ENCODE measurements around the gene GAB2. TPM values are rescaled to one million over a fixed set of nuclear protein-coding genes. Genes with fewer than 3 reads are reported as not detected.

The GAB2 gene
- total RNA-seq, 1 donor from 2014 or later = 65.8 TPM

DNA sequence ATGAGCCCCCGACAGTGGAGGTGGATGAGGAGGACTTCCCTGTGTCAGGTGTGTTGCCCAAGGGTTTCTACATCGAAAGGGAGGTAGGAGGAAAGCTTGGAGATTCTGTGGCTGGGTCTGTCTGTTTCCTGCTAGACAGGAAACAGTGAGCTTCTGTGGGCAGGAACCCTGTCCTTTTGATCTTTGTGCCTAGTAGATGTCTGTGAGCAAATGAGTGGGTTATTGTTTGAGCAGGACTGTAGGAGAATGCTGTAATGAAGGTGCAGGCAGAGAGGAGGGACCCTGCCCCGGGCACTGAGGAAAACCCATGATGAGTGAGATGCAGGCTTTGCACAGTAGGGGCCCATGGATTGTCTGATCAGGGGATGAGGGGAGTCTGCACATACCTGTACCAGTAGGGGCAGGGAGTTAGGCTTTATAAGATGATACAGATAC lies 214.9 kb downstream of the GAB2 start:
- peaks cover 4% of the 10 kb centered on the region for H3K4me1 ChIP-seq
- no peaks in the 10 kb centered on the region for H3K36me3 ChIP-seq
- DNase-seq (no peak), ATAC-seq (peak; percentile 5)
- no peaks in the 10 kb centered on the region for H3K9me3 ChIP-seq
- intact Hi-C loops (cut with DNase I) = no loop called here
- no peaks in the 10 kb centered on the region for H3K27me3 ChIP-seq
- no peak overlapping the region for H3K4me3 ChIP-seq
- H3K27ac ChIP-seq = peak overlapping the region; percentile 24
- TF ChIP-seq, protein P1, sequence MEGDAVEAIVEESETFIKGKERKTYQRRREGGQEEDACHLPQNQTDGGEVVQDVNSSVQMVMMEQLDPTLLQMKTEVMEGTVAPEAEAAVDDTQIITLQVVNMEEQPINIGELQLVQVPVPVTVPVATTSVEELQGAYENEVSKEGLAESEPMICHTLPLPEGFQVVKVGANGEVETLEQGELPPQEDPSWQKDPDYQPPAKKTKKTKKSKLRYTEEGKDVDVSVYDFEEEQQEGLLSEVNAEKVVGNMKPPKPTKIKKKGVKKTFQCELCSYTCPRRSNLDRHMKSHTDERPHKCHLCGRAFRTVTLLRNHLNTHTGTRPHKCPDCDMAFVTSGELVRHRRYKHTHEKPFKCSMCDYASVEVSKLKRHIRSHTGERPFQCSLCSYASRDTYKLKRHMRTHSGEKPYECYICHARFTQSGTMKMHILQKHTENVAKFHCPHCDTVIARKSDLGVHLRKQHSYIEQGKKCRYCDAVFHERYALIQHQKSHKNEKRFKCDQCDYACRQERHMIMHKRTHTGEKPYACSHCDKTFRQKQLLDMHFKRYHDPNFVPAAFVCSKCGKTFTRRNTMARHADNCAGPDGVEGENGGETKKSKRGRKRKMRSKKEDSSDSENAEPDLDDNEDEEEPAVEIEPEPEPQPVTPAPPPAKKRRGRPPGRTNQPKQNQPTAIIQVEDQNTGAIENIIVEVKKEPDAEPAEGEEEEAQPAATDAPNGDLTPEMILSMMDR (IDR thresholded peaks at IDR 0.05) = no peak

DNA sequence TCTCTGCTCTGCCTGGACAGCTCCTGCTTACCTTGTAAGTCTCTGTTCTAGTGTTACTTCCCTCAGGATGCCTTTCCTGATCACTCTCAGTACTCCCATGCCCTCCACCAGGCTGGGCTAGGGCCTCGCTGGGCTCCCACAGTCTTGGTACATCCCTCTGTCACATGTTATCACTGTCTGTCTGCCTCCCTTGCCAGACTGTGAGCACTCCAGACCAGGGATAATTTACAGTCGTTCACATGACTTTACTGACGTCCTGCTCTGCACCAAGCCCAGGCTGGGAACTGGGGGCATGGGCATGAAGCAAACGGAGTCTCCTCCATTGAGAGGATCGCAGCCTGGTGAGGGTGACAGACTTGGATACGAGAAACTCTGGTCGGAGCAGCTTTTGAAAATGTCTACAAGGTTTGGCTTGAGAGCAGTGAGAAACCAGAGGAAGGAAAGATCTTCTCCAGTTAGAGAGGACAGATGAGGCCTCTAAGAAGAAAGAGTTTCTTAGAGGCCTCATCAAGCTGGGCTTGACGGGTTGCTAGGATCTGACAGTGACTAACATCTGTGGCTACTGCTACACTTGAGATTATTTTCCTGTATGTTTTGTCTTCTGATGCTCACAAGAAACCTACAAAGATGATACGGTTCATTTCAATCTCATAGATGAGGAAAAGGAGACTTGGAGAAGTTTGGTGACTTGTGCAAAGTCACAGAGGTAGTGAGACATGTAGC lies 216.4 kb downstream of the GAB2 start:
- no peak for ATAC-seq
- Histone ChIP-seq H3K4me3 (no peak overlapping the region), H3K36me3 (no peaks in the 10 kb centered on the region), H3K27me3 (no peaks in the 10 kb centered on the region), H3K4me1 (peaks cover 4% of the 10 kb centered on the region), H3K9me3 (no peaks in the 10 kb centered on the region), H3K27ac (no peak overlapping the region)
- TF ChIP-seq, protein P1 (IDR thresholded peaks at IDR 0.05) = no peak
- intact Hi-C loops (cut with DNase I) = no loop called here
- DNase-seq = peak; percentile 1

DNA sequence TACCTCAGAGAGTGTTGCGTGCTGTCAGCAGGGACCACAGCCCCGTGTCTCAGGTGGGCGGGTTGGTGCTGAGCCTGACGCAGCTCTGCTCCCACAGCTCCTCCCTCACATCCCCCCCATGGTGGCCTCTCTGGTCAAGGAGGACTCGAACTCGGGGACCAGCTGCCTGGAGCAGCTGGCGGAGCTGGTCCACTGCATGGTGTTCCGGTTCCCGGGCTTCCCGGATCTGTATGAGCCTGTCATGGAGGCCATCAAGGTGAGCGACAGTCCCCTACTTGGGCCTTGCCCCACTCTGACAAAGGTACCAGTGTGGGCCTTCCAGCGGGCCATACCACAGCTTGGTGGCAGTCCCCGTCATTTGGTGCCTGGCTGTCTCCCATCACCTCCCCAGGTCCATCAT lies 217.1 kb downstream of the GAB2 start:
- ATAC-seq (no peak), DNase-seq (peak; percentile 58)
- intact Hi-C loops (cut with DNase I) = no loop called here
- Histone ChIP-seq H3K9me3 (no peaks in the 10 kb centered on the region), H3K36me3 (no peaks in the 10 kb centered on the region), H3K4me1 (peaks cover 4% of the 10 kb centered on the region), H3K27me3 (no peaks in the 10 kb centered on the region), H3K4me3 (no peak overlapping the region), H3K27ac (no peak overlapping the region)
- TF ChIP-seq, protein P1 (IDR thresholded peaks at IDR 0.05) = no peak

DNA sequence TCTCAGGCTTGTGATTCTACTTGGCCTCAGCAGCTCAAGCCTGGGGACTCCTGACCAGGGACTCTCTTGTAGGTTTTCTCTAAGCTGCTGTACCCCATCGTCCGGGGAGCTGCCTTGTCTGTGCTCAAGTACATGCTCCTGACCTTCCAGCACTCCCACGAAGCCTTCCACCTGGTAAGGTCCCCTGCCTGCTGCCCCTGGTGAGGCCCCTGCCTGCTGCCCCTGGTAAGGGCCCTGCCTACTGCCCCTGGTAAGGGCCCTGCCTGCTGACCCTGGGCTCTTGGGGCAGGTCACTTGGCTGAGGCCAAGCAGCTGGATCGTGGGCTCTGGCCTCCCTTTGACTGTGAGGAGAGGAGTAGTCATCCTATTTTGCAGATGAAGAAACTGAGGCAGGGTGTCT lies 217.6 kb downstream of the GAB2 start:
- H3K36me3 ChIP-seq = no peaks in the 10 kb centered on the region
- no peaks in the 10 kb centered on the region for H3K9me3 ChIP-seq
- intact Hi-C loops (cut with DNase I) = no loop called here
- ATAC-seq (no peak), DNase-seq (no peak)
- H3K4me3 ChIP-seq = no peak overlapping the region
- H3K4me1 ChIP-seq = peaks cover 4% of the 10 kb centered on the region
- H3K27me3 ChIP-seq = no peaks in the 10 kb centered on the region
- no peak overlapping the region for H3K27ac ChIP-seq
- TF ChIP-seq, protein P1 (IDR thresholded peaks at IDR 0.05) = no peak

DNA sequence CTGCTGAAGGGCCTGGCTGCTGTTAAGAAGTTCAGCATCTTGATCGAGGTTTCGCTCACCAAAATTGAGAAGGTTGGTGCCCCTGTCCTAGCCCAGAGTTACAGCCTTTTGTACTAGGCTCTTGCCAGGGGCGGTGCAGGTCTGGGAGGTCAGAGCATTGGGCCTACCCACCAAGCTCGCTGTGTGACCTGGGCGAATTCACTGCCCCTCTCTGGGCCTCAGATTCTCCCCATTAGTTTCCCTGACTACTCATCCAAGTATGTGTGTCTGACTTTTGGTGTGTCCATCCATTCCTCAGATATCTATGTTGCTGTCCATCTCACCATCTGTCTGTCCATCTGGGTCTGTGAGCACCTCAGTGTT lies 218.0 kb downstream of the GAB2 start:
- Histone ChIP-seq H3K27ac (no peak overlapping the region), H3K27me3 (no peaks in the 10 kb centered on the region), H3K4me1 (peaks cover 4% of the 10 kb centered on the region), H3K4me3 (no peak overlapping the region), H3K9me3 (no peaks in the 10 kb centered on the region), H3K36me3 (no peaks in the 10 kb centered on the region)
- DNase-seq (no peak), ATAC-seq (no peak)
- intact Hi-C loops (cut with DNase I) = no loop called here
- TF ChIP-seq, protein P1 (IDR thresholded peaks at IDR 0.05) = no peak

All from upper lobe of right lung (tissue), 1 donor.